Upper lobe of right lung (tissue), 1 donor: Measurements from ENCODE around the gene NFKB2. TPM values are rescaled to one million over a fixed set of nuclear protein-coding genes. Genes with fewer than 3 reads are reported as not detected.

Experiments
- ATAC-seq: fragments of 200-7000 bp; cut with Tn5 transposase; one replicate; pipeline ENCODE4 v1.9.1; 2020; ENCODE audit warnings: mild to moderate bottlenecking, moderate library complexity
- DNase-seq: peaks from one replicate; pipeline ENCODE4 v3.0.0-alpha.2; 2020
- H3K27ac ChIP-seq: fragments of 200-600 bp; one replicate; pipeline ENCODE4 v1.8.0; 2022
- H3K27me3 ChIP-seq: fragments of 200-600 bp; one replicate; pipeline ENCODE4 v1.8.0; 2022; ENCODE audit warnings: mild to moderate bottlenecking
- H3K36me3 ChIP-seq: fragments of 200-600 bp; one replicate; pipeline ENCODE4 v1.8.0; 2022
- H3K4me1 ChIP-seq: fragments of 200-600 bp; one replicate; pipeline ENCODE4 v1.8.0; 2022
- H3K4me3 ChIP-seq: fragments of 200-600 bp; one replicate; pipeline ENCODE4 v1.8.0; 2022; ENCODE audit warnings: mild to moderate bottlenecking
- H3K9me3 ChIP-seq: fragments of 200-600 bp; one replicate; pipeline ENCODE4 v1.8.0; 2022
- intact Hi-C: fragments of 100-400 bp; cut with DNase I; formaldehyde crosslinking; loops from one replicate; pipeline ENCODE4 v1.11.0; 2022
- total RNA-seq: library from RNA; stranded (reverse); fragmentation: NEBNext Ultra II Directional; extraction: Animal tissue kit (Norgen Biotek cat#: 25700); gene quantifications from one replicate; pipeline ENCODE4 v1.2.1, GENCODE V29; 2021
- TF ChIP-seq, protein P1 (sequence below): fragments of 200-600 bp; IDR thresholded peaks from one replicate; pipeline ENCODE4 v1.8.0; 2022; ENCODE audit warnings: antibody characterized with exemption
- donor health status: DM: no; HTN: yes; CAD: no; lungs with severe emphysema.

The NFKB2 gene
- total RNA-seq, 1 donor from 2014 or later = 36.8 TPM

DNA sequence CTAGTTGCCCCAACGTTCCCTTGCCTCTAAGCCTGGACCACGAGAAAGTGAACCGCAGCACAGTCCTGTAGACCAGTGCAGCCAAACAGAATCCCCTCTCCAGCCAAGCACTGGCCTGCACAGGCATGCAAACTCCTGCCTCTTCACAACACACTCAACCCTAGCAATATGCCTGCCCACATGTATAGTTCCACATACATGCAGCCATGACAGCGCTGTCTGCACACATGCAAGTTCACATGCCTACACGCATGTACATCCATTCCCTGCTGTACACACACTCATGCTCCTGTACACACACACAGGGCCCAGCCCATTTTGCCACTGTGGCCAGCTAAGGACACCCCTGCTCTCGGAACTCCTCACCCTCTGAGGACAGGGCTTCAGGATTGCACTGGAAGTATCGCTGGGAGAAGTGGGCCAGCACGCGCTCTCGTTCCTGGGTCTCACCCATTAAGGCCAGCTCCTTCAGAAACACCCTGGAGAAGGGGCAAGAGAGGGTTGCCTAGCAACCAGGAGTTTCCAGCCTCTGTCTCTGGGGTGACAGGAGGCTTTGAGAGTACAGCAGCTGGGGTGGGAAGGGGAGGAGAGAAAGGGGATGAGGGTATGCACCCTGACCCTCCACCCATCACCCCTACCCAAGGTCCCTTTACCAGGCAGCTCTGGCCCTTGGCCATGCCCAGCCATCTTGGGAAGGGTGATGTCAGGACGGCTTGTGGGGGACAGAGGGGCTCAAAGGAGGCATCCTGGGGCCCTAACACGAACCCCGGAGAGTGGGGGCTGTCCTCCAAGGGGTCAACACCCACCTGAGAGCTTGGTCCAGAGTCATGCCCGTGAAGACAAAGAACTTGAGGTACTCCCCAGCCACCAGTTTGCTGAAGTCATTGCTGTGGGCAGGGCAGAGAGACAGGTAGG lies 16.1 kb downstream of the NFKB2 start:
- peaks cover 79% of the 10 kb centered on the region for H3K27me3 ChIP-seq
- intact Hi-C loops = no loop called here
- H3K27ac ChIP-seq = no peak overlapping the region
- H3K4me3 ChIP-seq = no peak overlapping the region
- no peaks in the 10 kb centered on the region for H3K36me3 ChIP-seq
- H3K4me1 ChIP-seq = peaks cover 15% of the 10 kb centered on the region
- H3K9me3 ChIP-seq = no peaks in the 10 kb centered on the region
- ATAC-seq (no peak), DNase-seq (peak; percentile 52)
- TF ChIP-seq, protein P1, sequence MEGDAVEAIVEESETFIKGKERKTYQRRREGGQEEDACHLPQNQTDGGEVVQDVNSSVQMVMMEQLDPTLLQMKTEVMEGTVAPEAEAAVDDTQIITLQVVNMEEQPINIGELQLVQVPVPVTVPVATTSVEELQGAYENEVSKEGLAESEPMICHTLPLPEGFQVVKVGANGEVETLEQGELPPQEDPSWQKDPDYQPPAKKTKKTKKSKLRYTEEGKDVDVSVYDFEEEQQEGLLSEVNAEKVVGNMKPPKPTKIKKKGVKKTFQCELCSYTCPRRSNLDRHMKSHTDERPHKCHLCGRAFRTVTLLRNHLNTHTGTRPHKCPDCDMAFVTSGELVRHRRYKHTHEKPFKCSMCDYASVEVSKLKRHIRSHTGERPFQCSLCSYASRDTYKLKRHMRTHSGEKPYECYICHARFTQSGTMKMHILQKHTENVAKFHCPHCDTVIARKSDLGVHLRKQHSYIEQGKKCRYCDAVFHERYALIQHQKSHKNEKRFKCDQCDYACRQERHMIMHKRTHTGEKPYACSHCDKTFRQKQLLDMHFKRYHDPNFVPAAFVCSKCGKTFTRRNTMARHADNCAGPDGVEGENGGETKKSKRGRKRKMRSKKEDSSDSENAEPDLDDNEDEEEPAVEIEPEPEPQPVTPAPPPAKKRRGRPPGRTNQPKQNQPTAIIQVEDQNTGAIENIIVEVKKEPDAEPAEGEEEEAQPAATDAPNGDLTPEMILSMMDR = no peak

DNA sequence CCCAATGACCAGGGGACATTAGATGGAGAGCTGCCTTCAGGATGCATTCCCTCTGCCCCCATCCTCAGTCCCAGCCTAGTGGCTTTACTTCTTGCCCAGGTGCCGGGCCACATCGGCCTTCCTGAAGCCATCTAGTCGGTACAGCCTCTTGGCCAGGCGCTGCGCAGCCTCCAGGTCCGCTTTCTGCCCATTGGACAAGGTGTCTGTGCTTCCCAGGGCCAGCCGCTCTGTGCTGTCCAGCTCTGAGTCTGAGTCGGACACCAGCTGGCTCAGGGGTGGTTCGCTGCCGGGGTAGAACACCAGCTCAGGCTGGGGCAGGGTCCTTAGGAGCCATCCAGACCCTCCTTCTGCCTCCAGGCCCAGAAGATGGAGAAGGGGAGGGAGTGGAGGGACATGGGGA lies 16.8 kb downstream of the NFKB2 start:
- Histone ChIP-seq H3K27me3 (peaks cover 84% of the 10 kb centered on the region), H3K4me3 (no peak overlapping the region), H3K27ac (no peak overlapping the region), H3K4me1 (peaks cover 15% of the 10 kb centered on the region), H3K36me3 (no peaks in the 10 kb centered on the region), H3K9me3 (no peaks in the 10 kb centered on the region)
- peak; percentile 48 for DNase-seq
- TF ChIP-seq, protein P1 = no peak
- no peak for ATAC-seq
- intact Hi-C loops = no loop called here

DNA sequence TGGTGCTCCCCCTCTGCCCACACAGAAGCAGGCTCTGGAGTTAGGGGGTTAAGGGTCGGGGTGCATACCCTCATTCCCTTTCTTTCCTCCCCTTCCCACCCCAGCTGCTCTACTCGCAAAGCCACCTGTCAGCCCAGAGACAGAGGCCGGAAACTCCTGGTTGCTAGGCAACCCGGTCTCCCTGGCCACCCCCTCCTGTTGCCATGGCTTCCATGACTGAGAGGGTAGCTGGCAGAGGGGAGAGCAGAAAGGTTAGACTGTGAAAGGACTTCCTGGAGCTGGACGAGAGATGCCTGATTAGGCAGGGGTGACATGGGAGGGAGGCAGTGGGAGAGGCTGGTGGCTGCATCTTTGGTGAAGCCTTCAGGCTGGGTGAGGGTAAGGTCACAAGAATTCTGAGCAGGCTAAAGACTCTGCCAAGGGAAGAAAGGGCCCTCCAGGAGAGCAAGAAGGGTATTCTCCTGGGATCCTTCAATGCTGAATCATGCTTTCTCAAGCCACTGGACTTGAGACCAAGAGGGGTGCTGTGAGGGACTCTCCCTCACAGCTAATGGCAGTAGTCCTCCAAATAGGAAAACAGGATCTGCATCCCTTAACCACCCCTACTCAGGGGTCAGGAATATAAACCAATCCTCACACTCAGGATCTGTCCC lies 17.7 kb downstream of the NFKB2 start:
- H3K4me1 ChIP-seq = peaks cover 15% of the 10 kb centered on the region
- no peaks in the 10 kb centered on the region for H3K9me3 ChIP-seq
- H3K4me3 ChIP-seq = no peak overlapping the region
- H3K27me3 ChIP-seq = peaks cover 82% of the 10 kb centered on the region
- intact Hi-C loops = no loop called here
- DNase-seq (no peak), ATAC-seq (no peak)
- H3K27ac ChIP-seq = no peak overlapping the region
- TF ChIP-seq, protein P1 = no peak
- no peaks in the 10 kb centered on the region for H3K36me3 ChIP-seq

DNA sequence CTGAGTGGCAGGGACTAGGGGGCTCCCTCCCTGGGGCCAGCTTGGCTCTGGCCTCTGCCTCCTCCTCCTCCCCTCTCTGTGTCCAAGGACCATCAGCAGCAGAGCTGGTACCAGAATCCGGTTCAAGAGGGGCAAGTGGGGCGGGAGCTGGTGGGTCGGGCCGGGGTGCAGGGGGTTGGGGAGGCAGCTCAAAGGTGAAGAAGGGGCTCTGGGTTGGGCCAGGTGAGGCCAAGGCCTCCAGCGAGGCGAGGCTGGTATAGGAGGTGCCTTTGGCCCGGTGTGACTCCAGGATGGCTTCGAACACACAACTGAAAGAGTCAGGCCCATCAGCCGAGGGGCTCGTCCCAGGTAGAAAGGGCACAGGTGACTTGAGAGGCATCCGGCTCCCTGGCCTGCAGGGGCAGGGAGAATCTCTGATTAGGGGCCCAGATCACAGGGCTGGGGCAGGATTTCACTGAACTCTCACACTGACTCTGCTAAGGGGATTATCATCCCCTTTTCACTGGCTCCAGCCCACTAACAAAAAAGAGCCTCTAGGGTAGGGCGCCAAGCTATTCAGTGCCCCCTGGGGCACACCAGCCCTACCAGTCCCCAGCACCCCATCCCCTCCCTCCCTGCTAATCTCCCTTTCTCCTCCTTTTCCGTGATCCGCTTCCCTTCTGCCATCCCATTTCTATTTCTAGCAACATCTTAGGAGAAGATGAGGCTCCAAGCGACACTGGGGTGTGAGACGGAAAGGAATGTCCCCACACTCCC lies 18.5 kb downstream of the NFKB2 start:
- peak; percentile 60 for DNase-seq
- Histone ChIP-seq H3K36me3 (no peaks in the 10 kb centered on the region), H3K27ac (no peak overlapping the region), H3K4me3 (no peak overlapping the region), H3K4me1 (peaks cover 13% of the 10 kb centered on the region), H3K27me3 (peaks cover 82% of the 10 kb centered on the region), H3K9me3 (no peaks in the 10 kb centered on the region)
- TF ChIP-seq, protein P1 = no peak
- ATAC-seq = no peak
- intact Hi-C loops = no loop called here

DNA sequence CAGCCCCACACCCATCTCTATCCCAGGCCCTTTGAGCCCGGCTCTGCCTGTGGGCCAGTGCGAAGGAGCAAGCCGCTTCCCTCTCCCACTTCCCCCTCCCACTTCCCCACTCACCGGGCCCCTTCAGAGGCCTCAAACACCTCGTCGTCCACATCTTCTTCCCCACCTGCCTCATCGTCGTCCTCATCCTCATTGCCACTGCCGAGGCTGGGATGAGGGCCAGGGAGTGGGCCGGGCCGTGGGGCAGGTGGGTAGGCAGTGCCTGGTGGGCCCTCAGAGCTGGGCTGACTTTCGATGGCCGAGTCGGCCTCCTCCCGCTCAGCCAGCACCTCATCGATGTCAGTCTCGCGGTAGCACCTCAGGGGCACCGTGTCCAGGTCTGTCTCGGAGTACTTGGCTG lies 19.2 kb downstream of the NFKB2 start:
- Histone ChIP-seq H3K9me3 (no peaks in the 10 kb centered on the region), H3K4me3 (no peak overlapping the region), H3K4me1 (peaks cover 17% of the 10 kb centered on the region), H3K36me3 (no peaks in the 10 kb centered on the region), H3K27me3 (peaks cover 76% of the 10 kb centered on the region), H3K27ac (no peak overlapping the region)
- no peak for ATAC-seq
- TF ChIP-seq, protein P1 = no peak
- intact Hi-C loops = no loop called here
- no peak for DNase-seq
